IMR-90 (cell line): ENCODE measurements around the gene FSIP2. TPM values are rescaled to one million over a fixed set of nuclear protein-coding genes. Genes with fewer than 3 reads are reported as not detected.

Experiments
- ATAC-seq: fragments of 200-7000 bp; cut with Tn5 transposase; 2 replicates; pipeline ENCODE4 v1.9.1; 2020; ENCODE audit warnings: low read depth, mild to moderate bottlenecking, moderate library complexity
- BruUV-seq: library from RNA; stranded (reverse); fragments of 400-500 nt; replicated peaks from 2 replicates; lab custom pipeline; 2021; lab: Mats Ljungman, UMichigan
- CTCF ChIA-PET: fragments of 300-600 bp; formaldehyde crosslinking; extraction: SDS; loops from one replicate; lab custom pipeline; 2021; ENCODE audit warnings: antibody characterized with exemption; lab: Yijun Ruan, JAX
- POLR2A ChIA-PET: fragments of 300-600 bp; sonication (Branson Sonifier 250); formaldehyde crosslinking; loops from one replicate; lab custom pipeline; 2022; ENCODE audit warnings: antibody characterized with exemption; ENCODE audit not compliant: unreplicated experiment; lab: Charles Lee
- DNase-seq: peaks from one replicate; pipeline ENCODE4 v3.0.0; 2013
- H2AFZ ChIP-seq: replicated peaks from 2 replicates; pipeline ENCODE3; 2013; ENCODE audit warnings: low read length, mild to moderate bottlenecking; ENCODE audit not compliant: poor library complexity
- H2AK5ac ChIP-seq: 2 replicates; pipeline ENCODE4 v1.6.1; 2013; ENCODE audit warnings: low read depth, low read length, inconsistent platforms
- H2AK9ac ChIP-seq: replicated peaks from 2 replicates; pipeline ENCODE3; 2013; ENCODE audit warnings: mild to moderate bottlenecking, low read depth, low read length, moderate library complexity; ENCODE audit not compliant: poor library complexity
- H2BK120ac ChIP-seq: 2 replicates; pipeline ENCODE4 v1.6.1; 2013; ENCODE audit warnings: low read depth, low read length, inconsistent platforms
- H2BK15ac ChIP-seq: 3 replicates; pipeline ENCODE4 v1.6.1; 2013; ENCODE audit warnings: low read depth, low read length, inconsistent platforms
- H2BK20ac ChIP-seq: 2 replicates; pipeline ENCODE4 v1.6.1; 2013; ENCODE audit warnings: low read depth, mild to moderate bottlenecking, inconsistent platforms, low read length, moderate library complexity
- H2BK5ac ChIP-seq: 2 replicates; pipeline ENCODE4 v1.6.1; 2013; ENCODE audit warnings: mild to moderate bottlenecking, low read depth, low read length, inconsistent platforms; ENCODE audit not compliant: poor library complexity, severe bottlenecking
- H3K14ac ChIP-seq: replicated peaks from 2 replicates; pipeline ENCODE4 v1.6.1; 2013; ENCODE audit warnings: low read depth, low read length, inconsistent platforms
- H3K18ac ChIP-seq: 2 replicates; pipeline ENCODE4 v1.6.1; 2013; ENCODE audit warnings: low read depth, low read length, control low read depth
- H3K23ac ChIP-seq: 2 replicates; pipeline ENCODE4 v1.6.1; 2013; ENCODE audit warnings: low read depth, low read length, inconsistent platforms
- H3K27ac ChIP-seq: 2 replicates; pipeline ENCODE4 v1.5.1; 2013; ENCODE audit warnings: mild to moderate bottlenecking, control low read depth, low read length; ENCODE audit not compliant: insufficient read depth
- H3K27me3 ChIP-seq: 2 replicates; pipeline ENCODE4 v1.6.1; 2013; ENCODE audit warnings: low read length; ENCODE audit not compliant: control insufficient read depth, insufficient read depth
- H3K36me3 ChIP-seq: 2 replicates; pipeline ENCODE4 v1.6.1; 2013; ENCODE audit warnings: low read length, mixed read lengths; ENCODE audit not compliant: control insufficient read depth, insufficient read depth
- H3K4ac ChIP-seq: 2 replicates; pipeline ENCODE4 v1.6.1; 2013; ENCODE audit warnings: low read depth, low read length, inconsistent platforms
- H3K4me1 ChIP-seq: 2 replicates; pipeline ENCODE4 v1.6.1; 2013; ENCODE audit warnings: low read length, mixed read lengths; ENCODE audit not compliant: control insufficient read depth, insufficient read depth
- H3K4me2 ChIP-seq: 2 replicates; pipeline ENCODE4 v1.6.1; 2013; ENCODE audit warnings: low read depth, mild to moderate bottlenecking, control low read depth, low read length, moderate library complexity
- H3K4me3 ChIP-seq: 2 replicates; pipeline ENCODE4 v1.5.1; 2013; ENCODE audit warnings: low read depth, mild to moderate bottlenecking, control low read depth, low read length, moderate library complexity; ENCODE audit not compliant: insufficient read depth
- H3K56ac ChIP-seq: 2 replicates; pipeline ENCODE4 v1.6.1; 2013; ENCODE audit warnings: low read length, inconsistent platforms; ENCODE audit not compliant: insufficient read depth; ENCODE audit errors: extremely low read depth
- H3K79me1 ChIP-seq, 2 experiments: 2 replicates each; pipeline ENCODE4 v1.6.1; 2013; ENCODE audit warnings: low read length in 2 of 2, inconsistent platforms in 1 of 2, low read depth in 1 of 2
- H3K9ac ChIP-seq: 2 replicates; pipeline ENCODE4 v1.6.1; 2013; ENCODE audit warnings: low read depth, low read length, control low read depth
- H3K9me1 ChIP-seq: 2 replicates; pipeline ENCODE4 v1.6.1; 2013; ENCODE audit warnings: low read length, inconsistent platforms; ENCODE audit not compliant: insufficient read depth
- H3K9me3 ChIP-seq: 2 replicates; pipeline ENCODE4 v1.6.1; 2013; ENCODE audit warnings: low read length; ENCODE audit not compliant: control insufficient read depth, insufficient read depth
- H4K20me1 ChIP-seq: 2 replicates; pipeline ENCODE4 v1.6.1; 2013; ENCODE audit warnings: low read length, inconsistent platforms; ENCODE audit not compliant: insufficient read depth
- H4K5ac ChIP-seq: 2 replicates; pipeline ENCODE4 v1.6.1; 2013; ENCODE audit warnings: mild to moderate bottlenecking, low read depth, low read length, control low read depth
- H4K8ac ChIP-seq, 2 experiments: 2 replicates each; pipeline ENCODE4 v1.6.1; 2013; ENCODE audit warnings: low read depth in 2 of 2, low read length in 2 of 2, control low read depth in 1 of 2, inconsistent platforms in 1 of 2
- H4K91ac ChIP-seq: 2 replicates; pipeline ENCODE4 v1.6.1; 2013; ENCODE audit warnings: low read depth, low read length, inconsistent platforms; ENCODE audit not compliant: insufficient read depth
- BHLHE40 ChIP-seq: fragments of 150-350 bp; IDR thresholded peaks from 2 replicates; pipeline ENCODE4 v1.6.1; 2016; ENCODE audit warnings: mild to moderate bottlenecking, low read depth, low read length
- CEBPB ChIP-seq: IDR thresholded peaks from 2 replicates; pipeline ENCODE4 v1.6.1; 2012; ENCODE audit warnings: low read depth, low read length, improper control_type of control experiment
- CTCF ChIP-seq: conservative IDR thresholded peaks from 2 replicates; pipeline ENCODE4 v1.5.1; 2012; ENCODE audit warnings: mild to moderate bottlenecking, low read depth, low read length, improper control_type of control experiment
- ELK1 ChIP-seq: fragments of 150-350 bp; IDR thresholded peaks from 2 replicates; pipeline ENCODE4 v1.6.1; 2016; ENCODE audit warnings: low read depth, mild to moderate bottlenecking, low read length, moderate library complexity, borderline replicate concordance
- MAZ ChIP-seq: IDR thresholded peaks from 2 replicates; pipeline ENCODE4 v1.6.1; 2012; ENCODE audit warnings: low read depth, mild to moderate bottlenecking, low read length, improper control_type of control experiment, moderate library complexity, borderline replicate concordance
- RCOR1 ChIP-seq: IDR thresholded peaks from 2 replicates; pipeline ENCODE4 v1.6.1; 2012; ENCODE audit warnings: mild to moderate bottlenecking, low read length, improper control_type of control experiment; ENCODE audit not compliant: insufficient replicate concordance
- SMC3 ChIP-seq: fragments of 150-350 bp; IDR thresholded peaks from 2 replicates; pipeline ENCODE4 v1.6.1; 2016; ENCODE audit warnings: low read depth, mild to moderate bottlenecking, antibody characterized with exemption, low read length, moderate library complexity
- dilution Hi-C: fragments of 300-500 bp; cut with HindIII; formaldehyde crosslinking; loops from one replicate; pipeline ENCODE4 v1.14.3; 2018; ENCODE audit warnings: low sequenced_read_pairs; ENCODE audit not compliant: unreplicated experiment
- in situ Hi-C: fragments of 300-500 bp; cut with MboI; formaldehyde crosslinking; loops from 3 replicates; pipeline ENCODE4 v1.14.3; 2019; ENCODE audit warnings: low sequenced_read_pairs, inconsistent platforms, mixed read lengths
- intact Hi-C: fragments of 100-400 bp; cut with micrococcal nuclease; formaldehyde crosslinking; loops from 2 replicates; pipeline ENCODE4 v1.10.0; 2022
- polyA plus RNA-seq, 3 experiments: library from polyadenylated mRNA; depleted of rRNA; stranded (reverse); fragments of >200 nt; gene quantifications; 2 replicates each; pipeline ENCODE4 v1.2.3, GENCODE V29; 2012; ENCODE audit warnings: low replicate concordance in 1 of 3
- total RNA-seq: library from RNA; depleted of rRNA; stranded (reverse); fragments of >200 nt; gene quantifications from 2 replicates; pipeline ENCODE4 v1.2.3, GENCODE V29; 2012

FSIP2 gene
- total and polyA plus RNA-seq, 2 of the 4 experiments (the other 2 are of a cell fraction) = under 0.01 to 0.02 TPM

GRCh38 chr2:185745864-185746859 lies 7.6 kb downstream of the FSIP2 start (continued):
- no peak for TF ChIP-seq MAZ
- no peak for TF ChIP-seq SMC3

- Histone ChIP-seq H3K36me3 (no peaks in the 10 kb centered on the region), H4K8ac (no peak overlapping the region), H3K18ac (no peak overlapping the region), H3K4me1 (no peaks in the 10 kb centered on the region), H3K79me1 (no peaks in the 10 kb centered on the region), H2AK5ac (no peak overlapping the region), H2BK20ac (no peak overlapping the region), H3K4me2 (no peak overlapping the region), H4K20me1 (no peaks in the 10 kb centered on the region), H2AK9ac (no peak overlapping the region), H3K27me3 (no peaks in the 10 kb centered on the region), H4K5ac (no peak overlapping the region), H2AFZ (no peak overlapping the region), H3K9ac (no peak overlapping the region), H2BK15ac (no peak overlapping the region), H3K14ac (no peak overlapping the region), H3K9me1 (no peaks in the 10 kb centered on the region), H3K9me3 (no peaks in the 10 kb centered on the region), H3K27ac (no peak overlapping the region), H3K4me3 (no peak overlapping the region), H4K91ac (no peak overlapping the region), H2BK120ac (no peak overlapping the region), H3K4ac (no peak overlapping the region), H3K23ac (no peak overlapping the region), H3K56ac (no peak overlapping the region), H2BK5ac (no peak overlapping the region)
- ChIA-PET CTCF (no interaction called here), POLR2A (no interaction called here)
- intact Hi-C loops = no loop called here
- in situ Hi-C loops = no loop called here
- dilution Hi-C loops = no loop called here
- DNase-seq = peak; percentile 1
- no TSS peak for BruUV-seq
- TF ChIP-seq RCOR1 = no peak
- TF ChIP-seq CTCF = no peak
- no peak for TF ChIP-seq SMC3
- TF ChIP-seq CEBPB = no peak
- no peak for TF ChIP-seq BHLHE40
- no peak for TF ChIP-seq ELK1
- ATAC-seq = no peak
These were observed 18.8 kb downstream of the FSIP2 start for GRCh38 chr2:185757356-185757755.
